GM12878 (cell line): ENCODE measurements around the gene STX8. TPM values are rescaled to one million over a fixed set of nuclear protein-coding genes. Genes with fewer than 3 reads are reported as not detected.

ENCODE experiments used
- BCLAF1 ChIP-seq: fragments of 450-650 bp; IDR thresholded peaks from 2 replicates; pipeline ENCODE4 v1.6.1; 2017; ENCODE audit warnings: antibody characterized with exemption, mild to moderate bottlenecking, moderate library complexity
- CEBPZ ChIP-seq: fragments of 150-350 bp; IDR thresholded peaks from 2 replicates; pipeline ENCODE4 v1.6.1; 2016; ENCODE audit warnings: low read depth, low read length
- ELK1 ChIP-seq: IDR thresholded peaks from 2 replicates; pipeline ENCODE4 v1.6.1; 2012; ENCODE audit warnings: low read depth, low read length, improper control_type of control experiment
- KAT2A ChIP-seq: conservative IDR thresholded peaks from 2 replicates; pipeline ENCODE4 v1.6.1; 2011; ENCODE audit warnings: low read depth, low read length; ENCODE audit not compliant: control insufficient read depth
- MEF2A ChIP-seq: IDR thresholded peaks from 2 replicates; pipeline ENCODE4 v1.6.1; 2011; ENCODE audit warnings: low read depth, mild to moderate bottlenecking, low read length, moderate library complexity; ENCODE audit not compliant: insufficient read depth
- MYB ChIP-seq: fragments of 150-350 bp; IDR thresholded peaks from 2 replicates; pipeline ENCODE4 v1.6.1; 2014; ENCODE audit warnings: mild to moderate bottlenecking, low read depth, low read length, borderline replicate concordance
- POLR2A ChIP-seq: IDR thresholded peaks from 2 replicates; pipeline ENCODE4 v1.6.1; 2011; ENCODE audit warnings: low read depth, mild to moderate bottlenecking, low read length
- PRDM15 ChIP-seq: fragments of 450-650 bp; formaldehyde crosslinking; IDR thresholded peaks from 2 replicates; pipeline ENCODE4 v1.4.0; 2020; ENCODE audit warnings: mild to moderate bottlenecking, moderate library complexity
- SMARCA5 ChIP-seq: fragments of 450-650 bp; IDR thresholded peaks from 2 replicates; pipeline ENCODE4 v1.6.1; 2017; ENCODE audit warnings: mild to moderate bottlenecking
- ZNF217 ChIP-seq: fragments of 450-650 bp; IDR thresholded peaks from 2 replicates; pipeline ENCODE4 v1.6.1; 2017; ENCODE audit warnings: antibody characterized with exemption, mild to moderate bottlenecking
- polyA plus RNA-seq, 11 experiments: library from polyadenylated mRNA; depleted of rRNA in 4 of 11; unstranded in 6 of 11; stranded (reverse) in 5 of 11; fragments of >200 nt; fragmentation: Nextera tagmentation in 4 of 11; fragmentation: Illumina TruSeq in 1 of 11; extraction: Ambion mirVana in 4 of 11; extraction: Trizol in 1 of 11; gene quantifications; 1 replicate in 1 of 11; 2 replicates in 10 of 11; pipeline versions ENCODE4 v1.2.1 to v1.2.3, GENCODE V29; 2011 to 2016; ENCODE audit warnings: inconsistent platforms in 2 of 11, missing spikeins in 2 of 11, low read depth in 1 of 11
- total RNA-seq, 4 experiments: library from RNA; depleted of rRNA in 3 of 4; stranded (reverse); fragments of >200 nt in 3 of 4; fragmentation: Illumina TruSeq in 1 of 4; extraction: Trizol in 1 of 4; gene quantifications; 2 replicates each; pipeline versions ENCODE4 v1.2.1 to v1.2.3, GENCODE V29; 2013 to 2021

STX8 gene
- total and polyA plus RNA-seq, 10 of the 15 experiments (the other 5 are each of a cell fraction or from before 2014, with no cell fraction given) = 47.9 to 151 (median 72.9) TPM

- TF ChIP-seq ELK1 = no peak
- TF ChIP-seq SMARCA5 = no peak
- no peak for TF ChIP-seq POLR2A
- TF ChIP-seq BCLAF1 = no peak
- TF ChIP-seq KAT2A = no peak
- no peak for TF ChIP-seq CEBPZ
- TF ChIP-seq MEF2A = no peak
- TF ChIP-seq PRDM15 (CRISPR knock-in tag) = no peak
- TF ChIP-seq MYB = no peak
- no peak for TF ChIP-seq ZNF217
- TF ChIP-seq, all 136 proteins: peak for 0
Observed at GRCh38 chr17:9225305-9226101, 350.1 kb downstream of the STX8 start (continued).
